SKM-1 (cell line): ENCODE results near the gene DCHS1.
A peak's percentile ranks its signal among the peaks of the same experiment; 100 is the strongest.

Experiments used
- DNase-seq: peaks from one replicate; lab custom pipeline; 2025; ENCODE audit not compliant: unreplicated experiment; lab: John Stamatoyannopoulos, UW

DCHS1 gene

DNA sequence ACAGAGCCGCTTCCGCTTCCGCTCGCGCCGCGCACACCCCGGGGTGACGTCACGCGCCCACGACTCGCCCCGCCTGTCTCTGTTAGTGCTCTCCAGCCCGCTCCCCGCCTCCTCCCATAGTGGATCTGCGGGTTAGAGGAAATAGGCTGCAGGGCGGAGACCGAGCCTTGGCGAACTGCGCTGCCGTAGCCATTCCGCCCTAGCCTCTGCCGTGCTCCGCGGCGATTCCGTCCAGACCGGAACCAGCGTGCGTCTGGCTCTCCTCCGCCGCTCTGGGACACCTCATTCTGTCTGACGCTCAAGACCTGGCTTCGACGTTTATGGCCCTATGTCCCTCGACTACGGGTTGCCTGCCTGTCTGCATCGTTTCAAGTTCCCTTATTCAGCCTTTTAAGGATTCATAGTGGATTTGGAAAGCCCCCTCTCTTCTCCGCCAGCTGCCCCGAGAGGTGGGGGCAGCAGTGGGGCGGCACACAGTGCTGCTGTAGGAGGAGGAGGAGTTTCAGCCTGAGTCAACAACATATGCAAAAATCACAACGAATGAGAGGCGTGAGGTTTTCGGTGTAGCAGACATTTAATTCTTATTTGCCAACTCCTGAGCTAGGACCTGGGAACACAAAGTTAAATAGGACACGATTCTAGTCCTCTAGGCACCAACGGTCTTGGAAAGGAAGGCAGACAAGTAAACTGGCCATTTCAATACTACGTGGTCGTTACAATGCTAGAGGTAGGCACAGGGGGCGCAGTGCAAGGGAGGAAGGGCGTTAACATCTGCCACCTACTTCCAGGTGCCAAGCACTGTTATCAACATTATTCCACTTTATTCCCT lies 43.2 kb downstream of the DCHS1 start, which contains the start of gene TAF10:
TAF10 (minus strand) TSS at position 4 of the 829 bp plus-strand sequence. CDS start 27 bp downstream, outside the sequence.
- peak; percentile 87 for DNase-seq

DNA sequence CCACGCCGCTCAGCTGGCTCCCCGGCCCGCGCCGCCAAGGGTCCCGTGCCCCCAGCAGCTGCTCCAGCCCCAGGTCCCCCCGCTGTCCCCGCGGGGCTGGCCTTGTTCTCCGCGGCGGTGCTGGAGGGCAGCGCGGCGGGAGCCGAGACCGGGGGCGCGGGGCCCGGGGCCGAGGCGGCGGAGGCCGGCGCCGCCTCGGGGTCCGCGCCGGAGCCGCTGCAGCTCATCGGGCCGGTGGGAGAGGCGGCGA lies 43.7 kb downstream of the DCHS1 start:
- no peak for DNase-seq

DNA sequence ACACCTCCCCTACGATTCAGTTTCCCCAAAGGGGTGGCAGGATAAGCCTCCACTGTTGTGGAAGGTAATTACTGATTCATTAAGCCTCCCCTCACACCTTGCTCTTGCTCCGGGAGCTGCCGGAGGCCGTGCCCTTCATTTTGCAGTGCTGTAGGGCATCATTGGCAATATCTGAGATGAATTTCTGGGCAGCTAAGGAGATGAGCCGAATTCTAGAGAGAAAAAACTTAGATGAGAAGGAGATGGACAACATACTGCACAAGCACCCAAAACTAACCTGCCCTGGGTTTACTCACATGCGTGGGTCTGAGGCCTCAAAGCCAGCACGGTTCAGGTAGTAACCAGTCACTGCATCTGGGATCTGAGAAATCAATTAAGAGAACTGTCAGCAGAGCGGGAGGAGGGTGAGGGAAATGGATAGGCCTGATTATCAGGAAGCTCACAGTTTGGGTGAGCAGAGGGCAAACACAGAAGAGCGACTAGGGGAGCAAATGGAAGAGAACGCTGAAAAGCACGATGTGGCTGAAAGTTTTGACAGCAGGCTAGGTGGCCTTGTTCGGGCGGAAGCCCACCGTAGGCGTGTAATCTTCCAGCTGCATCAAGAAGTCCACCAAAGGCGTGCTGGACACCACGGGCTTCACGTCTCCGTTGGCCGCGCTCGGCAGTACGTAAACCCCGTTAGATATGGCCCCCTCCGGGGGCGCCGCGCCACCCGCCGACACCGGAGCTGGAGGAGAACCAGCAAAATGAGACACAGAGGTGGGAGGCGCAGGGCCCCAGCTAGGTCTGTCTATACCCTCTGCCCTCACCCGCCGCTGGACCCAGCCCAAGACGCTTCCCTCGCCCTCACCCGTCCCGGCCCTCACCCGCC lies 44.3 kb downstream of the DCHS1 start:
- no peak for DNase-seq

DNA sequence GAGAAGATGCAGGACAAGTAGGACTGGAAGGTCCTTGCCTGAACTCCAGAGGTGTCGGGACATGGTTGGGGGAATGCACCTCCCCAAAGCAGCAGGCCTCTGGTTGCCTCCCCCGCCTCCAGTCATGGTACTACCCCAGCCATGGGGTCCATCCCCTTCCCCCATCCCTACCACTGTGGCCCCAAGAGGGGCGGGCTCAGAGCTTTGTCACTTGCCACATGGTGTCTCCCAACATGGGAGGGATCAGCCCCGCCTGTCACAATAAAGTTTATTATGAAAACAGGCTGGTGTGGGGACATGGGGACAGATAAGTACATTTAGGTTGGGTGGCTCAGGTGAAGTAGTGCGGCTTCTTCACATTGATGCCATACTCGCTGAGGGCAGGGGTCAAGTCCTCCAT lies 45.0 kb downstream of the DCHS1 start:
- no peak for DNase-seq

DNA sequence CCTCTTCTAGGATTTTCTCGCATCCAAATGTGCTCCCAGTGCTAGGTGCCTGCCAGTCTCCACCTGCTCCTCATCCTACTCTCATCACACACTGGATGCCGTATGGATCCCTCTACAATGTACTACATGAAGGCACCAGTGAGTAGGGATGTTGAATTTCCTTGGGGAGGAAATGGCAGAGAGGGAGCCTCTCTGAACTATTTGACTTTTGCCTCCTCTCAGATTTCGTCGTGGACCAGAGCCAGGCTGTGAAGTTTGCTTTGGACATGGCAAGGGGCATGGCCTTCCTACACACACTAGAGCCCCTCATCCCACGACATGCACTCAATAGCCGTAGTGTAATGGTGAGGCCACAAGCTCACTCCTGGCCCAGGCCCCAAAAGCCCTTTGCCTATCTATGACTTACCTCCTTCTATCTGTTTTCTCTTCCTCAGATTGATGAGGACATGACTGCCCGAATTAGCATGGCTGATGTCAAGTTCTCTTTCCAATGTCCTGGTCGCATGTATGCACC lies 46.0 kb downstream of the DCHS1 start:
- DNase-seq = no peak

DNA sequence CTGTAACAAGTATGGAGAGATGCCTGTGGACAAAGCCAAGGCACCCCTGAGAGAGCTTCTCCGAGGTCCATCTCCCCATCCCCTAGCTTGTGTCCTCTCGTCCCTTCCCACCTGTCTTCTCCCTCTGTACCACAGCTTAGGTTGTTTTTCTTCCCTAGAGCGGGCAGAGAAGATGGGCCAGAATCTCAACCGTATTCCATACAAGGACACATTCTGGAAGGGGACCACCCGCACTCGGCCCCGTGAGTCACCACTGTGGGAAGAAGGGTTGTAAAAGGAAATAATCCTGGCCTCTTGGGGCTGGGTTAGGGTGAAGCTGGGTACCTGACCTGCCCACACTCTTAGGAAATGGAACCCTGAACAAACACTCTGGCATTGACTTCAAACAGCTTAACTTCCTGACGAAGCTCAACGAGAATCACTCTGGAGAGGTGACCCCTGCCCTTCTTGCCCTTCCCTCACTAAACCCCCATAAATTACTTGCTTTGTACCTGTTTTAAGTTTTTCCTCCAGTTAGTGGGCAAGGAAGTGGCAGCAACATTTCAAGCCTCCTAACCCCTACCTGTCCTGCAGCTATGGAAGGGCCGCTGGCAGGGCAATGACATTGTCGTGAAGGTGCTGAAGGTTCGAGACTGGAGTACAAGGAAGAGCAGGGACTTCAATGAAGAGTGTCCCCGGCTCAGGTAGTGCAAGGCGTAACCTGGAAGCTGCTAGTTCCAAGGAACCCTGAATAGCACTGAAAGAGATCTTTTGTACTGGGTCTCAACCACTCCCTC lies 46.7 kb downstream of the DCHS1 start:
- no peak for DNase-seq

DNA sequence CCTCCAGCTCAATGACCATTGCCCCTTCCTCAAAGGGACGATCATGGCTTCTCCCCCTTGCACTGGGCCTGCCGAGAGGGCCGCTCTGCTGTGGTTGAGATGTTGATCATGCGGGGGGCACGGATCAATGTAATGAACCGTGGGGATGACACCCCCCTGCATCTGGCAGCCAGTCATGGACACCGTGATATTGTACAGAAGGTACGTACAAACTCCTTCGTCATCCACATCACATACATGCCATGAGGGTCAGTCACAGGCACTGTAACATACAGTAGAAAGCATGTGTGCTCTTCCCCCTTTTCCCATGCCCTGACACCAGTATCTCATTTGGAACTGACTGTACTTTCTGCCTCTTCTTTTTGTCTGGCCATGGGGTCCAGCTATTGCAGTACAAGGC lies 47.6 kb downstream of the DCHS1 start:
- DNase-seq = no peak

DNA sequence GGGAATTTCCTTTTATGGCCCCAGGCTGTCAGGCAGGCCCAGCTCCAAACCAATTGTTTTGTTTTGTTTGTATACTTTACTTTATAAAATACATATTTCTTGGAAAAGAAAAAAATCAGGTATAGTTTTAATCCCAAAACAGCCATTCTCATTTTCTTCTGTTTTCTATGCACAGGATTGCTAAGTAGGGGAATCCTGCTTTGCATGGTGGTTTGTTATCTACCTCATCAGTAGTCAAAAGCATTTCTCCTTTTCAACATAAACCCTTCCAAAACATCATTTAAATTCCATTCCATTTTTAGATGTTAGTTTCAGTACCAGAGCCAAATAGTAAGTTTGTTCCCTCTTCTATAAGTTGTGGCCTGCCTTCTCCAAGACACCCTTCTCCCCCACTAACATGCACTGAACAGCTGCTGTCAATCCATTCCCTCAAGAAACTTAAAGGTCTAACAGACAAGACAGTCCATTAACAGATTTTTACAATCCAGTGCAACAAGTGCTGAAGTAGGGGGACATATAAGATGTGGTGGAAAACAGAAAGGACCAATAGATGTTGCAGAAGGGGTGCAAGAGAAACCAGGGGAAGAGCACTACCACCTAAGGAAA lies 48.3 kb downstream of the DCHS1 start:
- no peak for DNase-seq

DNA sequence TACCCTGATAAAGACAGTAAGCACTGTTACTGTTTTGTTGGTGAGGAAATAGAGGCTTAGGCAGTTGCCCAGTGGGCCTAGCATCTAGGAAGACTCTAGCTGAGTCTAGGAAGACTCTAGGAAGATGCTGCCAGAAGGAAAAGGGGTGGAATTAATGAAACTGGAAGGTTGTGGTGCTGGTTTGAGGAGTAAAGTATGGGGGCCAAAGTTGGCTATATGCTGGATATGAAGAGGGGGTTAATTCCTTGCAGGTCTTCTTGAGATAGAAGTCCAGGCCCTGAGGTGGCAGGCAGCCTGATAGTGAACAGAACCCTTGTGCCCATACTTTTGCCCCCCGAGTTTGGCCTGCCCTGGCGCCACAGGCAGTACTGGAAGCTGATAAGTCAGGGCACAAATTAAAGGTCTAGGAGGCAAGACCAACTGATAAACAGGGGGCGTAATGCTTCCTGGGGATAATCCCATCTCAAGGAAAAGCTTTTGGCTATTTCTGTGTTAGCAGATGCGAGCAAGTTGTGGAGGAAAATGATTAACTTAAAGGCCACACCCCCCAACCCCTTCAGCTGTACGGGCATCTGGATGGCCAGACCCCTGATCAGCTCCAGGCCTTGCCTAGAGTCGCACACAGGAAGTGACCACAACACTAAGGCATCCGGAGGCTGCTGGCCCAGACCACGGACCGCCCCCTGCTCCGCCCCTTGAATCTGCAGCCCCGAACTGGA lies 49.0 kb downstream of the DCHS1 start:
- peak; percentile 4 for DNase-seq

DNA sequence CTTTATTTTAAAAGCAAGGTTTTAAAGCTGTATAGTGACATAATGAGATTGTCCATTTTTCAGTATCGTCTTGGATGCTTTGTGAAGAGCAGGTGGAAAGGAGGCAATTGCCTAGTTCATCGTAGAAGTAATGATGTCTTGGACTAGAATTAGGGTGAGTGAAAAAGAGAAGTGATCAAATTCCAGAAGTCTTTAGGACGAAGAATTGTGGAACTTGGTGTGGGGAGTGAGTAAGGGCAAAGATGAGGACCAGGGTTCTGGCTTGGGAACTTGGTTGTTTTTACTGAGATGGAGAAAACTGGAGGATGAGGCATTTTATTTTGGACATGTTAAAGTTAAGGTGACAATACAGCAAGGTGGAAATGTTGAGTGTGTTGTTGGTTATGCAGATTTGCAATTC lies 50.8 kb downstream of the DCHS1 start:
- DNase-seq = no peak

DNA sequence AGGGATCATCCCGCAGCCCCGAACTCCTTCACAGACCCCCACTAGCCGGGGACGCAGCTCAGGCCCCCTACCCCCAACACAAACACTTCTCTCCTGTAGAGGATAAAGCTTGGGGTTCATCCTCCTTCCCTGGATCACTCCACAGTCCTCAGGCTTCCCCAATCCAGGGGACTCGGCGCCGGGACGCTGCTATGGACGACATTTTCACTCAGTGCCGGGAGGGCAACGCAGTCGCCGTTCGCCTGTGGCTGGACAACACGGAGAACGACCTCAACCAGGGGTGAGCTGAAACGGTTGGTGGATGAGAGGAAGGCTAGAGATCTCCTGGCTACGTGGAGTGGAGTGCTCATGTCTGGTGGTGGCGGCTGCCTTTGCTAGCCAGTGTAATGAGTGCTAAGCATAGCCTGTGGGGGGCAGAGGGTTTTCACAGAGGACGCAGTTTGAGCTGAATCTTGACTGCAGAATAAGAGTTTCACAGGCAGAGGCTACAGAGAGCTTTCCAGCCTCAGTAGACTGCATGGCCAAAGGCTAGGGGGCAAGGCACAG lies 51.5 kb downstream of the DCHS1 start:
- DNase-seq = peak; percentile 9

DNA sequence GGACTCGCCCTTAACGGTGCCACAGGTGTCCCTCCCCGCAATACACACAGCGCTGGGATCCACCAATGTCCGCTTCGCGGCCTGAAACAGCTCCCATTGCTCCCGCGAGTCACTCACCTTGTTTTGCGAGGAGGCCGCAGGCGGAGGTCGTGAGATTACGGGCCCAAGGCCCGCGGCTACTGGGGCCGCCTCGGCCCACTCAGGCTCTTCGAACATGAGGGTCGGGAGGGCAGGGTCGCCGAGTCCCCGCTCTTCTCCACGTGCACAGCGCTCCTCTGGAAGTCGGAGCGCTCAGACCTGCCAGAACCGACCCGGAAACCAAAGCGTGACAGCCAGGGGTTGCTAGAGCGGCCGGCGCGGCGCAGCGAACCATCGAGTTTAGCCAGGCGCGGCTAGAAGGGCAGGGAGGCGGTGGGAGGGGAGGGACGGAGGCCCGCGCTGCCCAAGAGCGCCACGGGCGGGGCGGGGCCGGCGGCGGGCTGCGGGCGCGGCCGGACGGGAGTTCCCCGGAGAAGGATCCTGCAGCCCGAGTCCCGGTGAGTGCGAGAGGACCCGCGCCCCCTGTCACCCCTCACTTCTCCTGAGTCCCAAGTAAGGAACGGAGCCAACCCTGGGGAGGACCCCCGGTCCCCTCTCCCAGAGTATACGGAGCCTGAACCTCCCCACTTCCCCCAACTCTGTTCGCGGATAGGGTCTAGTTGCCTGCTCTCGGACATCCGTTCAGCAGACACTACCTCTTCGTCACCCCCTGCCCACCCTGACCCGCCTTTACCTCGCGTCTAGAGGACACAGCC lies 52.1 kb downstream of the DCHS1 start, which contains the start of the genes ILK and RRP8:
ILK (plus strand) TSS at position 488 of the 794 bp plus-strand sequence. CDS start 498 bp downstream, outside the sequence.
RRP8 (minus strand) TSS at position 330 of the 794 bp plus-strand sequence; CDS start at position 216, 114 bp downstream.
- peak; percentile 80 for DNase-seq

DNA sequence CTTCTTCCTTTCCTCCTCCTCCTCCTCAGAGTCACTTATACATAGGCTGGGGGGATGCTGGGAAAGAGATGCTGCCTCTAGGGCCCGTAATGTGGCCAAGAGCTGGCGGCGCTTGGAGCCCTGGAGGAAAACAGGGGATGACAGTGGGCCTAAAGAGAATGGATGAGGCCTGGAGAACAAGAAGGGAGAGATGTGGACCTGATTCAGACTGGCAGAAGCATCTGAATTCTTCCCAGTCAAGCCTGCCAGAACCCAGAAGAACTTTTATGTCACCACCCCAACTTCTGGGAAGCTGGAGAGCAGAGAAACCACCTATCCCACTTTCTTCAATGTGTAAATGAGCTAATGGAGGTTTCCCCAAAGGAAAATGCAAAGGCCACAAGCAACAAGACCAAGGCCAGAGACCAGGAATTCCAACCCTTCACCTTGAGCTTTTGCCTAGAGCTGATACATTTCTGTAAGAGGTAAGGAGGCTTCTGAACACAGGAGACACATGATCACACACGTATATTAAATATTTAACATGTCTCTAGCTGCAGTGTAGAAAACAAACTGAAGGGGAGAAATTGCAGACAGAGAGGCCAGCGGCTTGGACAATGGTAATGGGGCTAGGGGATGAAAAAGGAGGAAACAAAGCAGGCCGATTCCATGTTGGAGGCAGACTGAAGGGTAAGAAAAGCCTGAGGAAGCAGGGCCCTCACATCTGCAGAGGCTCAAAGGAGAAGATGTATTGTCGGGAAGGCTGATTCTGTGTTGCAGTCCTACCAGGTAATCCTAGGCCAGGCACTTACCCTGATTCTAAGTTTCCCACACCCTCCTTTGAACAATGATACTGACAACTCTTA lies 53.3 kb downstream of the DCHS1 start:
- DNase-seq = no peak

DNA sequence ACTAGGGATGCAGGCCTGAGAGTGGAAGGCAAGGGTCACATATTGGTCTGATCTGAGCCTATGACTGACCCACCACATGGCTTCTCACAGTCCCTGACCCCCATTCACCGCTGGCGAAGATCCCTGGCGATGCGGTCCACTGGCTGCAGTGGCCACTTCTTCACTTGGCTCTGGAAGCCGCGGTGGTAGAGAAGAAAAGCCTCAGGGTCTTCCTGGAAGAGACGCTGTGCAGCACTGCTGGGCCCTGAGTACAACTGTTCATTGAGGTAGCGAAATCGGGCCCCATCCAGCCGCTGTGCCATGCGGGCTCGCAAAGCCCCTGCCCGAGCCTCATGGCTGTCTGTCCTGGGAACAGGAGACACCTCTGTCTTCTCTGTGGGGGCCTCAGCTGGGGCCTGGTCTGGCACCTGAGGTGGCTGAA lies 54.6 kb downstream of the DCHS1 start:
- DNase-seq = no peak

DNA sequence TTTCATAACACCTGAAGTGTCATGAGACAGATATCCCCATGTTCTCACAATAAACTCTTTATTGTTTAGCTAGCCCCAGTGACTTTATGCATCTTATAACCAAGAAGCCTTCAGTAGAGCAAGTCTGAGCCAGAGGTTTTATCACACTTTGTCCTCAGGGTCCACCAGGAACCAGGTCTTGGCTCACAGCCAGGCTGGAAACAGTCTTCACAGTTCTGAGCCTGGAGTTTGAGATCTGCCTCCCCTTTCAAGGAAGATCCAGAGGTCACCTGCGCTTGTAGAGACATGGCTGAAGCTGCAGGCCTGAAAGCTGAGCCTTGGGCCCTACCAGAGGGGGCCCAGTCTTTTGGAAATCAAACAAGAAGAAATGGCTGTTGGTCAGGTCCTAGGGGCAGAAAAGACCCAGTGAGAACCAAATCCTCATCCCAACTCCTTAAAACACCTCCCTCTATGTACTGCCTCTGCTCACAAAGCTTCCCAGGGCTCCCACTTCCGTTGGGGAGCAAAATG lies 55.7 kb downstream of the DCHS1 start:
- DNase-seq = no peak

DNA sequence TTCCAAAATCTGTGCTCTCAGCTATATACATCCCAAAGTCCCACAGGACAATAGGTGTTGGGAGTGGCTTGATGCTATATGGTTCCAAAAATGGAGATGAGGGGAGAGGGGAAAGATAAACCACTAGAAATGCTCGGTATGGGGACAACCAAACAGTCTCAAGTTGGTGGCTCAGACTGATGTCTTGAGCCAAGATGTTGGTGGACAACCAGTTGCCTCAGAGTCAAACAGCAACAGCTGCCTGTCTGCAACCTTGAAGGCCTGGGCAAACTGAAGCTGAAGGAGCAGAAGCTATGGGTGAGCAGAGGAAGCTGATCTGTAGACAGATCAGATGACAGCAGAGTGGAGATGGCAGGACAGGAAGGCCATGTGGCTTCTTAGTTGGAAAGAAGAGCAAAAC lies 56.2 kb downstream of the DCHS1 start:
- DNase-seq = no peak

DNA sequence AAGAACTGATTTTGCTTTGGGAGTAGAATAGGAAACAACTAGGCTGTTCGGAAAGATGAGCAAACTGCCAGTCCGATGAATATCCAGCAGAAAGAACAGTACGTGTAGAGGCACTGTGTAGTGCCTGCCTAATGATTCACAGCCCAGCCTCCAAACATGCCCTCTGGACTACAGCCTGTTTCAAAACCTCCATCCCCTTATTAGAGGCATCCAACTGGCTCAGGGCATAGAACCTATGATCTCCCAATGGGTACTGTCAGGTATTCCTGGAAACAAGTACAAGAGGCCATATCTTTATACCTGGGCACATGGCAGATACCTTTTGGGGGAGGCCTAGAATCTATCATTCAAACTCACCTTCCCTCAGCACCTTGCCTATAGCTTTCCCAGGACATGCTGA lies 57.1 kb downstream of the DCHS1 start:
- DNase-seq = no peak
